ENCODE data around the gene ALDH1B1.
"Not testable (repeated sequence)": the region's sequence is repeated elsewhere in the genome, so short reads cannot be mapped to it uniquely, and the experiment has no call there.

Gene ALDH1B1

GRCh38 chr9:38388283-38389223 is 3.9 kb upstream of the ALDH1B1 start:
- no peak for DNase-seq

GRCh38 chr9:38389313-38389712 is 3.2 kb upstream of the ALDH1B1 start:
- no peak for DNase-seq

DNA sequence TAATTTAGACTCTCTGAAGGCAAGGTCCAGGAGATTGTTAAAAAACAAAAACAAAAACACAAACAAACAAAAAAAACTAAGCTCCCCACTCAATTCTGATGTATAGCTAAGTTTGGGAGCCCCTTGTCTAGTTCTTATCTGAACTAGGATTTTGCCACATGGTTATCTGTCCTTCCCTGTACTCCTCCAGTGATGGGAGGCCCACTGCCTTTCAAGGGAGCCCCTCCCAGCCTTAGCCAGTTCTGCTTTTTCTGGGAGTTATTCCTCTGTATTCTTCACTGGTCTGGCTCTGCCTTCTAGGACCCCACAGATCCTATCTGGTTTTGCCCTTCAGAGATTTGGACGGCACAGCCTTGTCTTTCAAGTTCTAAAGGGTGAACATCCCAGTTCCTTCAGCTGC is 2.1 kb upstream of the ALDH1B1 start:
- DNase-seq, result no peak

- DNase-seq, result no peak
Measured at GRCh38 chr9:38390851-38391250, 1.7 kb upstream of the ALDH1B1 start.

DNA sequence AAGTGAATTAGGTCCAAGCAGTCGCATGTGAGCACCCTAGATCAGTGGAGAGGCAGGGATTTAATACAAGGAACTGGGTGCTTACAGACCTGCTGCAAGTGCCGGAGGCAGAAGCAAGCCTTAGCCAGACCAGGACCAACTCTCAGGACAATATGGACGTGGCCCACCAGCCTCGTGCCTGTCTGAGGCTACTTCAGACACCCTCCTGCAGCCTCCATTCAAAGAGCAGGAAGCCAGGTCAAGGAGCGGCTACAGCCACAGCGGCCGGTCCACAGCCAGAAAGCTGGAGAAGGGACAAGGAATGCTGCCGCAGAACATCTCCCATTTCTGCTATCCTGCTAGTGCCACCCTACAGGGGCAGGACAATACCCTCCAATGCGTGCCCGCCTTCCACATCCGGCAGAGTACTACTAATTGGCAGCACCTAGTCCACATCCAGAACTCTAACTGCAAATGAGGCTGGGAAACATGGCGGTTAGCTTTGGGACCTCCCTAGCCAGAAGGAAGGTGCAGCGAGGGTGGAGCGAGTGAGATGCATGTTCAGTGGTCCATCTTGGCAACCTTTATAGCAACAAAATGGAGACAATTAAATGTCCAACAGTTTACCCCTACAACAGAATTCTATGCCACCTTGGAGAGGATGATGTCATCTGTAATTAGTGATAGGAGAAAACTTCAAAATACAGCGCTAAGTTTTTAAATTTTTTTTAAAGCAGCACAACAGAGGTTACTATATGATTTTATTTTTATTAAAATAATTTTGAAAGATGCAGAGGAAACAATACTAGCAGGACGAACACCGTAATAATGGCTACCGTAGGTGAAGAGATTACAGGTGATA is 1.0 kb upstream of the ALDH1B1 start:
- DNase-seq, result no peak

GRCh38 chr9:38393128-38393796 is 760 bp downstream of the ALDH1B1 start:
- no peak for DNase-seq

DNA sequence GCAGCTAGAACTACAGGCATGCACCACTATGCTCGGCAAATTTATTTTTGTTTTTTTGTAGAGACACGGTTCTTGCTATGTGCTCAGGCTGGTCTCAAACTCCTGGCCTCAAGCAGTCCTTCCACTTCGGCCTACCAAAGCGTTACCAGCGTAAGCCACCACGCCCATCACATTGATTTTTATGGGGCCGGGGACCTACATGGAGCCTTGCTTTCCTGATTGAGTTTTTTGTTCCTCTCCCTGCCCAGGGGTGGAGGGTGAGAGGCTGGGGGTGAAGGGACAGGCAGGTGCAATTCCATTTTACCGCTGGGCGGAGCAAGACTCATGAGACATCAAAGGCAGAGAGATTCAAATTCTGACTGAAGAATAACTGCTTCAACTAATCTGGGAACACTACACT is 1.9 kb downstream of the ALDH1B1 start:
- DNase-seq, result no peak

GRCh38 chr9:38395653-38396370 is 3.3 kb downstream of the ALDH1B1 start:
- no peak for DNase-seq

DNA sequence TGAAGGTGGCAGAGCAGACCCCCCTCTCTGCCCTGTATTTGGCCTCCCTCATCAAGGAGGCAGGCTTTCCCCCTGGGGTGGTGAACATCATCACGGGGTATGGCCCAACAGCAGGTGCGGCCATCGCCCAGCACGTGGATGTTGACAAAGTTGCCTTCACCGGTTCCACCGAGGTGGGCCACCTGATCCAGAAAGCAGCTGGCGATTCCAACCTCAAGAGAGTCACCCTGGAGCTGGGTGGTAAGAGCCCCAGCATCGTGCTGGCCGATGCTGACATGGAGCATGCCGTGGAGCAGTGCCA is 3.8 kb downstream of the ALDH1B1 start:
- DNase-seq, result no peak

DNA sequence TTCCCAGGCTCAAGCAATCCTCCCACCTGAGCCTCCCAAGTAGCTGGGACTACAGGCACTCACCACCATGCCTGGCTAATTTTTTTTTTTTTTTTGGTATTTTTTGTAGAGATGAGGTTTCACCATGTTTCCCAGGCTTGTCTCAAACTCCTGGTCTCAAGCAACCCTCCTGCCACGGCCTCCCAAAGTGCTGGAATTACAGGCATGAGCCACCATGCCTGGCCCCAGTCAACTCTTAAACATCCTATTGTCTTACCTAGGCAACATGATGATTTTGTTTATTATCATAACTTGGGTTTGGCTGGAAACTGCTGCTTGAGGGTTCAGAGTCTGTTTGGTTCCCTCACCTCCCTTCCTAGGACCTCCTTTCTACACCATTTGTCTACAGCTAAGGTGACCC is 6.7 kb downstream of the ALDH1B1 start:
- not testable (repeated sequence) for DNase-seq

DNA sequence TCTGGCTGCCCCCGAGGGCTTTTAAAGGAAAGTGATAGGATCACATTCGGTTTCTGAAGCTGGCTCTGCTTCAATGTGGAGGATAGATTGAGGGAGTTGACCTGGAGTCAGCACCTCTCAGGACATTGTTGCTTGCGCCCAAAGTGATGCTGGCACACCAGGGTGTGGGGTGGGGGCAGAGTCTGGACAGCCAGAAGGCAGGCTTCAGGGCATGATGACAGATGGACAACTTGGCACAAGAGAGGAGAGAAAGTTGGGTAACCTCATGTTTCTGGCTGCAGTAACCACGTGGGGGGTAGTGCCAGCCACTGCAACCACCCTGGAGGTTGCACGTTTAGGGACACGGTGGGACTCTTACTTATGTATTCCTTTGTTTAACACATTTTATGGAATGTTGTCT is 9.5 kb downstream of the ALDH1B1 start:
- DNase-seq, result no peak

DNA sequence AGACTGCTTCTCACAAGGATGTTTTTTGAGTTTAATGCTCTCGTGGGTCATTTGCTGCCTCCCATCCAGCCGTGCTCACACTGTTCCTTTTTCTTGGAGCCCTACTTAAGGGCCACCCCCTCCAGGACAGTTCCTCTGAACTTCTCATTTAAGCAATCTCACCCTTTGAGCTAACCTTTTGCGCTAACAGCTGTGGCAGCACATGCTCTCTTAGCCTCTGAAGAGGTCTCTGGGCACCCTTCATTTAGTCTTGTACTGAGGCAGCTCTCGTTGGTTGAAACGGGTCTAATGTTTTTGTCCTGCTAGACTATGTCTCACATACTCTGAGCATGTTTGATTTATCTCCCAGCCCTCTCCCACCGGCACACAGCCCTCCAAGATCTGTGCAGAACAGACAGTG is 11.8 kb downstream of the ALDH1B1 start:
- DNase-seq, result no peak

DNA sequence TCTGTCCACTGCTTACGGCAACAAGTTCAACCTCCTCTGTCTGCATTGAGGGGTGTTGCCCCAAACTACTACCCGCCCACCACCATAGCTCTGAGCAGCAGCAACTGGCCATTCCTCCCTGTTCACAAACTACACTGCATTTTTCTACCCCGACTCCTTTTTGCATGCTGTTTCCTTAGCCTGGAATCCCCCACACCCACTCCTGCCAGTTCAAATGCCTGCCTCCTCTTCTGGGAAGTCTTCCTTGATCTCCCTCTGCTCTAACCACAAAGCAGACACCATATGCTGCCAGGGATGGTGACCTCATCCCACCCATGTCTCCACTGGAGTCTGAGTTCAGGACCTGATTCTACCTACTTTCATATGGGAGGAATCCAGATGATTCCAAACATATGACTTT is 13.3 kb downstream of the ALDH1B1 start:
- no peak for DNase-seq

DNA sequence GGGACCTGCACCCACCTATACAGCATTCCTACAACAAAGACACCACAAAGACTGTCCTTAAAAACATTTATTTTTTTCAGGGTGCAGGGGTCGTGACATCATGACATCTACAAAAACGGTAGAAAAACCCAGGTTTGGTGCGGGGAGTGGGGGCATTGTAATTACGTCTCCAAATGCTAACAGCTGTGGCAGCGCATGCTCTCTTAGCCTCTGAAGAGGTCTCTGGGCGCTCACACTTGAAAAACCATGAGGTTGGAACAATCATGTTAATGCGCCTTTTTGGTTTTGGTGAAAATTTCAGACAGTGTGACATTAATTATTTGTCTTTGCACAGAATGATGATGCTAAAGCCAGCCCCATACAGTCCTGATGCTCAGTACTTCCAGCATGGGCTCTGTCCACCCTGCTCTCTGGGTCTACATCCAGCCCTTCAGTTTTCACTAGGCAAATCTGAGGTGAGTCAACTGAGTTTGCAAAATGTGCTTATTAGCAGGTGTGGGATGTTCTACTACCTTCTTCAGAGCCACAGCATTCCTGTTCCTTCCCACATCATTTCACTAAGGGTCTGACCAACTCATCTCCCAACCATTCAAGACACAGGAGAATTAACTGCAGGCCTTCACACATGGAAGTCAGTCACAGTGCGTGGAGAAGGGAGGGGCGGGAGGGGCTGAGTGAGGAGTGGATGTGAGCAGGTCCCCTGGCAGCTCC is 14.1 kb downstream of the ALDH1B1 start:
- no peak for DNase-seq

GRCh38 chr9:38408719-38409118 is 16.2 kb downstream of the ALDH1B1 start:
- DNase-seq, result no peak

- no peak for DNase-seq
Measured at GRCh38 chr9:38412751-38413150, 20.2 kb downstream of the ALDH1B1 start.

- DNase-seq, result no peak
Measured at GRCh38 chr9:38413283-38413682, 20.8 kb downstream of the ALDH1B1 start.

- DNase-seq, result no peak
Measured at GRCh38 chr9:38414040-38414723, 21.7 kb downstream of the ALDH1B1 start.

- no peak for DNase-seq
Measured at GRCh38 chr9:38415856-38416255, 23.4 kb downstream of the ALDH1B1 start.

- DNase-seq, result no peak
Measured at GRCh38 chr9:38416461-38416860, 24.0 kb downstream of the ALDH1B1 start.

Data from activated T-cell treated with anti-CD3 and anti-CD28 coated beads for 4 hours (primary cell).